HEK293T (cell line): Measurements from ENCODE around the gene DYRK1A.

Experiments
- CTCF ChIA-PET: fragments of 350-600 bp; formaldehyde crosslinking; extraction: SDS; loops from one replicate; lab custom pipeline; 2021; ENCODE audit warnings: antibody characterized with exemption, inconsistent platforms; lab: Yijun Ruan, JAX
- POLR2A ChIA-PET: fragments of 350-600 bp; formaldehyde crosslinking; extraction: SDS; loops from one replicate; lab custom pipeline; 2020; ENCODE audit warnings: antibody characterized with exemption, inconsistent platforms; lab: Yijun Ruan, JAX
- DNase-seq: peaks from one replicate; pipeline ENCODE4 v3.0.0; 2012; ENCODE audit warnings: mixed read lengths; ENCODE audit errors: extremely low spot score
- ARNT ChIP-seq: fragments of 450-650 bp; IDR thresholded peaks from 2 replicates; pipeline ENCODE4 v1.6.1; 2017; ENCODE audit warnings: mild to moderate bottlenecking
- BHLHE40 ChIP-seq: fragments of 450-650 bp; IDR thresholded peaks from 2 replicates; pipeline ENCODE4 v1.6.1; 2016; ENCODE audit warnings: mild to moderate bottlenecking, moderate library complexity, borderline replicate concordance
- CTBP1 ChIP-seq: fragments of 450-650 bp; IDR thresholded peaks from 2 replicates; pipeline ENCODE4 v1.6.1; 2016; ENCODE audit warnings: borderline replicate concordance
- ELF4 ChIP-seq: fragments of 450-650 bp; IDR thresholded peaks from 2 replicates; pipeline ENCODE4 v1.6.1; 2017; ENCODE audit warnings: antibody characterized with exemption
- FOXA1 ChIP-seq: fragments of 450-650 bp; IDR thresholded peaks from 2 replicates; pipeline ENCODE4 v1.6.1; 2016; ENCODE audit warnings: mild to moderate bottlenecking
- FOXK2 ChIP-seq: fragments of 450-650 bp; IDR thresholded peaks from 2 replicates; pipeline ENCODE4 v1.6.1; 2016; ENCODE audit warnings: mild to moderate bottlenecking
- FOXM1 ChIP-seq: fragments of 450-650 bp; IDR thresholded peaks from 2 replicates; pipeline ENCODE4 v1.6.1; 2017; ENCODE audit warnings: mild to moderate bottlenecking, borderline replicate concordance
- HDGF ChIP-seq: fragments of 450-650 bp; IDR thresholded peaks from 2 replicates; pipeline ENCODE4 v1.6.1; 2017; ENCODE audit warnings: antibody characterized with exemption, borderline replicate concordance
- L3MBTL2 ChIP-seq: fragments of 450-650 bp; conservative IDR thresholded peaks from 2 replicates; pipeline ENCODE4 v1.6.1; 2016; ENCODE audit warnings: mild to moderate bottlenecking
- LEF1 ChIP-seq: fragments of 450-650 bp; IDR thresholded peaks from 2 replicates; pipeline ENCODE4 v1.6.1; 2017; ENCODE audit warnings: mild to moderate bottlenecking, borderline replicate concordance
- NFRKB ChIP-seq: fragments of 450-650 bp; IDR thresholded peaks from 2 replicates; pipeline ENCODE4 v1.6.1; 2016; ENCODE audit warnings: mild to moderate bottlenecking, moderate library complexity
- PKNOX1 ChIP-seq: fragments of 450-650 bp; IDR thresholded peaks from 2 replicates; pipeline ENCODE4 v1.6.1; 2016
- SP1 ChIP-seq: fragments of 450-650 bp; IDR thresholded peaks from 2 replicates; pipeline ENCODE4 v1.6.1; 2017
- SUZ12 ChIP-seq: fragments of 450-650 bp; IDR thresholded peaks from 2 replicates; pipeline ENCODE4 v1.6.1; 2016; ENCODE audit warnings: mild to moderate bottlenecking
- TARDBP ChIP-seq: fragments of 450-650 bp; IDR thresholded peaks from 2 replicates; pipeline ENCODE4 v1.6.1; 2016
- ZNF384 ChIP-seq: fragments of 450-650 bp; IDR thresholded peaks from 2 replicates; pipeline ENCODE4 v1.6.1; 2016

The DYRK1A gene

GRCh38 chr21:37408464-37409193, 42.1 kb downstream of the DYRK1A start:
- POLR2A ChIA-PET, result no interaction called here
- DNase-seq, result no peak
- TF ChIP-seq FOXM1 (no peak), ARNT (no peak), CTBP1 (no peak), PKNOX1 (no peak), ELF4 (no peak), BHLHE40 (no peak), NFRKB (no peak), FOXA1 (no peak), ZNF384 (no peak), FOXK2 (no peak), L3MBTL2 (no peak), SUZ12 (no peak), HDGF (no peak)
- CTCF ChIA-PET, result interaction anchor here (0.6 to 1.2 kb wide), 2 partner anchors 87 to 389 kb away, joined by 3 to 4 read pairs; no protein-coding TSS in a partner anchor

- POLR2A ChIA-PET, result no interaction called here
- CTCF ChIA-PET, result no interaction called here
Measured at GRCh38 chr21:37410639-37411038, 44.1 kb downstream of the DYRK1A start.

GRCh38 chr21:37412603-37413360, 46.2 kb downstream of the DYRK1A start:
- CTCF ChIA-PET, result no interaction called here
- DNase-seq, result no peak
- POLR2A ChIA-PET, result no interaction called here
- TF ChIP-seq FOXK2, result no peak
- no peak for TF ChIP-seq ARNT
- no peak for TF ChIP-seq HDGF
- no peak for TF ChIP-seq SUZ12
- no peak for TF ChIP-seq SP1
- no peak for TF ChIP-seq FOXA1
- no peak for TF ChIP-seq CTBP1
- no peak for TF ChIP-seq FOXM1
- no peak for TF ChIP-seq L3MBTL2
- no peak for TF ChIP-seq ELF4
- TF ChIP-seq PKNOX1, result no peak
- TF ChIP-seq TARDBP, result no peak
- no peak for TF ChIP-seq ZNF384

More at GRCh38 chr21:37410639-37411038, 44.1 kb downstream of the DYRK1A start:
- no peak for DNase-seq
- TF ChIP-seq FOXM1 (no peak), BHLHE40 (no peak), ELF4 (no peak), LEF1 (no peak), L3MBTL2 (no peak), CTBP1 (no peak), HDGF (no peak), TARDBP (no peak), SUZ12 (no peak)

GRCh38 chr21:37413553-37414291, 47.1 kb downstream of the DYRK1A start:
- CTCF ChIA-PET, result no interaction called here
- POLR2A ChIA-PET, result no interaction called here
- no peak for DNase-seq
- no peak for TF ChIP-seq HDGF
- no peak for TF ChIP-seq ELF4
- TF ChIP-seq TARDBP, result no peak
- TF ChIP-seq FOXM1, result no peak
- no peak for TF ChIP-seq ARNT
- no peak for TF ChIP-seq LEF1
- no peak for TF ChIP-seq PKNOX1
- TF ChIP-seq FOXA1, result no peak
- no peak for TF ChIP-seq CTBP1

- TF ChIP-seq PKNOX1 (no peak), FOXA1 (no peak), NFRKB (no peak), CTBP1 (no peak), ELF4 (no peak), SP1 (no peak), ARNT (no peak), FOXK2 (no peak), ZNF384 (no peak), L3MBTL2 (no peak), LEF1 (no peak), TARDBP (no peak), SUZ12 (no peak), FOXM1 (no peak), BHLHE40 (no peak), HDGF (no peak)
- CTCF ChIA-PET, result no interaction called here
- no peak for DNase-seq
- POLR2A ChIA-PET, result no interaction called here
Measured at GRCh38 chr21:37414292-37415253, 48.0 kb downstream of the DYRK1A start.
